Stimulated activated naive CD8-positive, alpha-beta T cell treated with anti-CD3 and anti-CD28 coated beads, Interleukin-15, amount 100 ng/mL, for 72 hours (primary cell): Measurements from ENCODE around the gene ZFR2.
"Not testable (repeated sequence)": the region's sequence is repeated elsewhere in the genome, so short reads cannot be mapped to it uniquely, and the experiment has no call there.

Experiments
- ATAC-seq: fragments of 150-1000 bp; cut with Tn5 transposase; 2 replicates; pipeline ENCODE4 v1.10.0; 2021; ENCODE audit warnings: mild to moderate bottlenecking, moderate library complexity
- DNase-seq, 2 donors: peaks; one replicate each; pipeline ENCODE4 v3.0.0; 2021 to 2022
- H3K27ac Mint-ChIP-seq, 2 donors: one replicate each; pipeline ENCODE4 v1.8.0; 2022; ENCODE audit warnings: mild to moderate bottlenecking in 2 of 2, mixed read lengths in 2 of 2, moderate library complexity in 2 of 2
- H3K27me3 Mint-ChIP-seq: one replicate; pipeline ENCODE4 v1.8.0; 2022; ENCODE audit warnings: mixed read lengths
- H3K4me1 Mint-ChIP-seq: one replicate; pipeline ENCODE4 v1.8.0; 2022; ENCODE audit warnings: mild to moderate bottlenecking, mixed read lengths
- H3K4me3 Mint-ChIP-seq, 2 donors: one replicate each; pipeline ENCODE4 v1.8.0; 2022; ENCODE audit warnings: mild to moderate bottlenecking in 2 of 2, mixed read lengths in 2 of 2, moderate library complexity in 1 of 2
- H3K9me3 Mint-ChIP-seq, 2 donors: one replicate each; pipeline ENCODE4 v1.8.0; 2022; ENCODE audit warnings: mixed read lengths in 2 of 2

The ZFR2 gene

DNA sequence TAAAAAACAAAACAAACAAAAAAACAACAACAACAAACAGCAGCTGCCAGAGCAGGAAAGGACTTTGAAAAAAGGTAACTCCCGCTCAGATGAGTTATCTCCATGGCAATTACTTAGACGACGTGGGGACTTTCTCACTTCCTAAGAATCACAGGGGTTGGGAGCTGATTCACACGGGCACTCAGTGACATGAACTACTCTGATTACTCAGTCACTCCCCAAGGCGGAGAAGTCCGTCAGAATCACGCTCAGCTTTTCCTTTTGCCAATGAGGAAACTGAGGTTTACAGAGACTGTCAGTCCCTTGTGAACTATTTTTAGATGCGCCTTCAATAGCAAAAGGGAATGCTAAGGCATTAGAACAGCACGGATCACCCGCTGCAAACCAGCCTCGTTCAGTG is 50.4 kb downstream of the ZFR2 start:
- DNase-seq (no peak), ATAC-seq (peak; percentile 27)
- Mint-ChIP-seq H3K27me3 (no peaks in the 10 kb centered on the region), H3K4me1 (peaks cover 51% of the 10 kb centered on the region), H3K27ac (no peak overlapping the region), H3K4me3 (no peak overlapping the region), H3K9me3 (no peaks in the 10 kb centered on the region)

GRCh38 chr19:3817761-3818160 is 51.1 kb downstream of the ZFR2 start:
- Mint-ChIP-seq H3K27ac (no peak overlapping the region), H3K4me3 (peak overlapping the region in 1 of 2 donors; percentile 35), H3K9me3 (no peaks in the 10 kb centered on the region), H3K4me1 (peaks cover 58% of the 10 kb centered on the region), H3K27me3 (no peaks in the 10 kb centered on the region)
- DNase-seq = no peak
- no peak for ATAC-seq

GRCh38 chr19:3816566-3817218 is 52.1 kb downstream of the ZFR2 start:
- Mint-ChIP-seq H3K27ac (no peak overlapping the region), H3K27me3 (no peaks in the 10 kb centered on the region), H3K4me1 (peaks cover 61% of the 10 kb centered on the region), H3K9me3 (no peaks in the 10 kb centered on the region), H3K4me3 (no peak overlapping the region)
- ATAC-seq (no peak), DNase-seq (no peak)

GRCh38 chr19:3816148-3816547 is 52.7 kb downstream of the ZFR2 start:
- H3K9me3 Mint-ChIP-seq, ATAC-seq, DNase-seq, H3K4me3 Mint-ChIP-seq, H3K27me3 Mint-ChIP-seq, H3K27ac Mint-ChIP-seq: not testable (repeated sequence)
- peaks cover 60% of the 10 kb centered on the region for H3K4me1 Mint-ChIP-seq

- Mint-ChIP-seq H3K27me3 (no peaks in the 10 kb centered on the region), H3K4me3 (no peak overlapping the region), H3K27ac (peak overlapping the region; percentile 22 to 47), H3K9me3 (no peaks in the 10 kb centered on the region), H3K4me1 (peaks cover 68% of the 10 kb centered on the region)
- DNase-seq (no peak), ATAC-seq (no peak)
Measured at GRCh38 chr19:3814648-3815047, 54.2 kb downstream of the ZFR2 start.

GRCh38 chr19:3813473-3814392 is 55.1 kb downstream of the ZFR2 start:
- Mint-ChIP-seq H3K27ac (peak overlapping the region; percentile 42 to 47), H3K9me3 (no peaks in the 10 kb centered on the region), H3K4me3 (peak overlapping the region in 1 of 2 donors; percentile 49), H3K4me1 (peaks cover 68% of the 10 kb centered on the region), H3K27me3 (no peaks in the 10 kb centered on the region)
- ATAC-seq = no peak
- no peak for DNase-seq

DNA sequence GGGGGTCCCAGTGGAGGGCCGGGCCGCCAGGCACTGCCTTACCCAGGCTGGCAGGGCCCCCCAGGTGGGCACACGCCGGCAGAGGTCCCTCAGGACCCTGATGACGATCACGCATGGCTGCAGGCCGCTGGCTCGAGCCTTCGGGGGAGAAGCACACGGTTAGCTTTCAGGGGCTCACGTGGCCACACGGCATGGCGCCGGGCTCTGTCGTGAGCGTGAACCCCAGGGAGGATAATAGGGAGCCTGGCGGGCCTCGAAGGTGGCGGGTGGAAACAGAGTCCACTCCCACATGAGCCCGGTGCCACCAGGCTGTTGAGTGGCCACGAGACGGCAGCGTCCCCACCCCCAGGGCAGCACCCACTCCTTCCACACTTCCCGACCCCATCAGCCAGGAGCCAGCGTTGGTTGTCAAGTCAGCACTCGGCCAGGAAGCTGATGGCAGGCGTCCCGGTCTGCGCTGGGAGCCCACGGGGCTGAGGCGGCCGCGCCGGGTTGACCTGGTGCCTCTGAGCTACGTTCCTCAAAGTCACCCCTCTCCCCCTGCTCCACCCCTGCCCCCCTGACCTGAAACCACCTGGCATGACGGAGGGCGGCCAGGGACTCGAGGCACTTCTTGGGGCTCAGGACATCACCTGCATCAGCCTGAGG is 58.0 kb downstream of the ZFR2 start:
- DNase-seq (no peak), ATAC-seq (no peak)
- peak overlapping the region in 1 of 2 donors; percentile 48 for H3K27ac Mint-ChIP-seq
- no peak overlapping the region for H3K4me3 Mint-ChIP-seq
- no peaks in the 10 kb centered on the region for H3K27me3 Mint-ChIP-seq
- peaks cover 0 to 9% of the 10 kb centered on the region in 2 donors for H3K9me3 Mint-ChIP-seq
- peaks cover 71% of the 10 kb centered on the region for H3K4me1 Mint-ChIP-seq

DNA sequence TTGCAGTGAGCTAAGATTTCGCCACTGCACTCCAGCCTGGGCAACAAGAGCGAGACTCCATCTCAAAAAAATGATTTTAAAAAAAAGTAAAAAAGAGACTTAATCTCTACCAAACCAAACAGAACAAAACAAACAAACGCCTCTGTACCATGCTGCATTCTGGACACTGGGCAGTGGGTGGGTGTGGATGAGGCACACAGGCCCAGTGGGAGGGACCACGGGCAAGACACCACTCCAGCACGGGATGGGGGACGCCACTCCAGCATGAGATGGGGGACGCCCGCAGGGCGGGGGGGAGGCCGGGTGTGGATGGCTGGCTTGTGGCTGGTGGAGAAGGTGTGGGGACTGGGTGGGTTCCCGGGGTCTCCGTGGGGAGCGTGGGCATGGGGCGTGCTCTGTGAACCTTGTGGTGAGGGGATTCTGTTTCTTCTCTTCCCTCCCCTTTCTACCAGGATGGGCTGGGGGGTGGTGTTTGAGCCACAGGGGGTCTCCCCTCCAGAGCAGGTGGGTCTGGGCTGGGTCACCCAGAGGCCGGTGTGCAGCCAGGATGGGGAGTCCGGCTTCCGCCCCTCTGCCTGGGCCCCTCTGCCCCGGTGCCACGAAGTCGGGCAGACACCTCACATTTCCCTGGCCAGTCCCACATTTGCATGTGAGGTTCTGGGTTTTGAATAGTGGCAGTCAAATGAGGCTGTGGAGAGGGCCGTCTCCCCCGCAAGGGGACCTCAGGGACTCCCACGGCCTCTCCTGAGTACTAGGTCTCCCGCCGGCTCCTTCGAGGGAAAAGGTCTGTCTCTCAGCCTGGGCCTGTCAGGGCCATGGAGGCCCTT is 58.7 kb downstream of the ZFR2 start:
- ATAC-seq (no peak), DNase-seq (peak in 1 of 2 donors; percentile 25)
- H3K27ac Mint-ChIP-seq = no peak overlapping the region
- peaks cover 75% of the 10 kb centered on the region for H3K4me1 Mint-ChIP-seq
- H3K4me3 Mint-ChIP-seq = no peak overlapping the region
- H3K9me3 Mint-ChIP-seq = peaks cover 0 to 9% of the 10 kb centered on the region in 2 donors
- H3K27me3 Mint-ChIP-seq = no peaks in the 10 kb centered on the region

GRCh38 chr19:3808420-3809143 is 60.3 kb downstream of the ZFR2 start:
- H3K9me3 Mint-ChIP-seq = peaks cover 0 to 9% of the 10 kb centered on the region in 2 donors
- H3K4me3 Mint-ChIP-seq = no peak overlapping the region
- peaks cover 64% of the 10 kb centered on the region for H3K4me1 Mint-ChIP-seq
- H3K27me3 Mint-ChIP-seq = no peaks in the 10 kb centered on the region
- ATAC-seq = no peak
- no peak for DNase-seq
- H3K27ac Mint-ChIP-seq = no peak overlapping the region

DNA sequence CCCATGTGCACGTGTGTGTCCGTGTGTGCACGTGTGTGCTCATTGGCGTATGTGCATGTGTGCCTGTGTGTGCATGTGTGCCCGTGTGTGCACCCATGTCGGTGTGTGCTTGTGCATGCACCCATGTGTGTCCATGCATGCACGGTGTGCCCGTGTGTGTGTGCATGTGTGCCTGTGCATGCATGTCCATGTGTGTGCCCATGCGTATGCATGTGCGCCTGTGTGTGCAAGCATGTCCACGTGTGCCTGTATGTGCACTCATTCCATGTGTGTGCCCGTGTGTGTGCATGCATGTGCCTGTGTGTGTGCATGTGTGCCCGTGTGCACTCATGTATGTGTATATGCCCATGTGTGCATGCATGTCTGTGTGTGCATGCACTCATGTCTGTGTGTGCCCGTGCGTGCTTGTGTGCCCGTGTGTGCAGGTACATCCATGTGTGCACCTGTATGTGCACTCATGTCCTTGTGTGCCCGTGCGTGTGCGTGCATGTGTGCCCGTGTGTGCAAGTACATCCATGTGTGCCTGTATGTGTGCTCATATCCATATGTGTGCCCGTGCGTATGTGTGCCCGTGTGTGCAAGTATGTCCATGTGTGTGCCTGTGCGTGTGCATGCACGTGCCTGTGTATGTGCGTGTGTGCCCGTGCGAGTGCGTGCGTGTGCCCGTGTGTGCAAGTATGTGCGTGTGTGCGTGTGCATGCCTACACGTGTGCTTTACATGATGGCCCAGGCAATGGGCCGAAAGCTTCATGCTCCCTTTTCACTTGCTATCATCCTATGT is 61.1 kb downstream of the ZFR2 start:
- peaks cover 0 to 9% of the 10 kb centered on the region in 2 donors for H3K9me3 Mint-ChIP-seq
- H3K4me3 Mint-ChIP-seq = no peak overlapping the region
- H3K4me1 Mint-ChIP-seq = peaks cover 56% of the 10 kb centered on the region
- H3K27me3 Mint-ChIP-seq = no peaks in the 10 kb centered on the region
- ATAC-seq (no peak), DNase-seq (no peak)
- H3K27ac Mint-ChIP-seq = no peak overlapping the region

GRCh38 chr19:3807131-3807480 is 61.7 kb downstream of the ZFR2 start:
- Mint-ChIP-seq H3K27me3 (no peaks in the 10 kb centered on the region), H3K27ac (no peak overlapping the region)

DNA sequence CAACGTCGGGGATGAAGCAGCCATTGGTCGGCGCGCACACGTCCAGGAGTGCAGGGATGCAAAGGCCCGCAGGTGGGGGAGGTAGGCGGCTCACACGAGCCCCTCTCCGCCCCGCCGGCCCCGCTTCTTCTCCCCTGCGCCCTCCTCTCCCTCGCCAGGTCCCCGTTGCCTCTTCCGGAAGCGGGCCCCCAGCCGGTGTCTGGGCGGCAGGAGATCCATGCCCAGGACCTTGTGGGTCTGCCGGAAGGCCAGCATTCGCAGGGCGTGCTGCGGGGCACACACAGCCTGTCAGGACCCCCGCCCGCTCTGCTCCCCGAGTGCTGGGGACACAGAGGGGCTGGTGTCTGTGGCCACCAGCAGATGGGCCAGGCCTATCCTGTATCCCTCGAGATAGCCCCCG is 63.0 kb downstream of the ZFR2 start:
- no peak overlapping the region for H3K27ac Mint-ChIP-seq
- H3K4me1 Mint-ChIP-seq = peaks cover 51% of the 10 kb centered on the region
- peaks cover 7% of the 10 kb centered on the region for H3K27me3 Mint-ChIP-seq
- no peak for DNase-seq
- H3K4me3 Mint-ChIP-seq = no peak overlapping the region
- peaks cover 0 to 9% of the 10 kb centered on the region in 2 donors for H3K9me3 Mint-ChIP-seq
- no peak for ATAC-seq

More at GRCh38 chr19:3807131-3807480, 61.7 kb downstream of the ZFR2 start:
- no peak for DNase-seq
- H3K9me3 Mint-ChIP-seq = peaks cover 0 to 9% of the 10 kb centered on the region in 2 donors
- H3K4me1 Mint-ChIP-seq = peaks cover 49% of the 10 kb centered on the region
- no peak overlapping the region for H3K4me3 Mint-ChIP-seq
- no peak for ATAC-seq

- H3K27me3 Mint-ChIP-seq = peaks cover 7% of the 10 kb centered on the region
- peaks cover 0 to 9% of the 10 kb centered on the region in 2 donors for H3K9me3 Mint-ChIP-seq
- ATAC-seq (no peak), DNase-seq (no peak)
- H3K4me1 Mint-ChIP-seq = peaks cover 48% of the 10 kb centered on the region
- no peak overlapping the region for H3K27ac Mint-ChIP-seq
- H3K4me3 Mint-ChIP-seq = no peak overlapping the region
Measured at GRCh38 chr19:3804429-3804828, 64.4 kb downstream of the ZFR2 start.

DNA sequence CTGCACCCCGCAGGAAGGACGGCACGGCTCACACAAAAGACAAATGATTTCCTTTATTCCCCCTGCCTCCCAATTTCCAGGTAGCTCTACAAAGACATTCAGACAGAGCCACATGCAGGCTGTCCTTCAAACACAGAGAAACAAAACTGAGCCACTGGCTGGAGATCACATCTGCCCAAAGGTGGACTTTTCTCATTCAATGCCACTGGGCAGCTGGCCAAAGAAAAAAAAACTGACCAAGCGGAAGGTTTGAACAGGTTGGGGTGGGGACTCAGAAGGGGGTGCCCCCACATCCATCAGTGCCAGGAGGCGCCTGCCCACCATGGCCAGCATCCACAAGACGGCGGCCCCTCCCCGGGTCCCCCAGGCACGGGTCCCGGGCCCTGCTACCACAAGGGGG is 64.9 kb downstream of the ZFR2 start:
- no peak overlapping the region for H3K27ac Mint-ChIP-seq
- H3K4me3 Mint-ChIP-seq = no peak overlapping the region
- H3K27me3 Mint-ChIP-seq = peaks cover 7% of the 10 kb centered on the region
- DNase-seq (no peak), ATAC-seq (no peak)
- H3K9me3 Mint-ChIP-seq = peaks cover 0 to 9% of the 10 kb centered on the region in 2 donors
- H3K4me1 Mint-ChIP-seq = peaks cover 49% of the 10 kb centered on the region
